HepG2 (cell line): ENCODE results near the gene CDS1. TPM values are rescaled to one million over a fixed set of nuclear protein-coding genes. Genes with fewer than 3 reads are reported as not detected.

Experiments
- AKAP8 ChIP-seq: sonication (generic); formaldehyde crosslinking; IDR thresholded peaks from 2 replicates; pipeline ENCODE4 v1.5.1; 2020; ENCODE audit warnings: mild to moderate bottlenecking, missing genetic modification reagents
- BCL6 ChIP-seq: IDR thresholded peaks from 2 replicates; pipeline ENCODE4 v1.6.1; 2016; ENCODE audit warnings: missing genetic modification reagents, missing compliant biosample characterization
- FOXA3 ChIP-seq: IDR thresholded peaks from 2 replicates; pipeline ENCODE4 v1.6.1; 2016; ENCODE audit warnings: missing genetic modification reagents, missing compliant biosample characterization
- FOXC1 ChIP-seq: sonication (generic); formaldehyde crosslinking; IDR thresholded peaks from 2 replicates; pipeline ENCODE4 v1.8.0; 2022; ENCODE audit warnings: mild to moderate bottlenecking, missing genetic modification reagents, borderline replicate concordance
- FOXP1 ChIP-seq, 2 experiments: fragments of 450-650 bp in 1 of 2; IDR thresholded peaks; 2 replicates each; pipeline ENCODE4 v1.6.1; 2017 to 2018; ENCODE audit warnings: antibody characterized with exemption in 1 of 2
- GATAD2A ChIP-seq: IDR thresholded peaks from 2 replicates; pipeline ENCODE4 v1.6.1; 2016
- HMG20B ChIP-seq: conservative IDR thresholded peaks from 2 replicates; pipeline ENCODE4 v1.6.1; 2016; ENCODE audit warnings: missing genetic modification reagents, missing compliant biosample characterization
- NCOA2 ChIP-seq: sonication (generic); formaldehyde crosslinking; IDR thresholded peaks from 2 replicates; pipeline ENCODE4 v1.8.0; 2022; ENCODE audit warnings: inconsistent platforms
- NCOR1 ChIP-seq: fragments of 200-600 bp; sonication (generic); IDR thresholded peaks from 2 replicates; pipeline ENCODE4 v1.7.0; 2017; ENCODE audit warnings: antibody characterized with exemption, low read length, borderline replicate concordance
- NR2F2 ChIP-seq: IDR thresholded peaks from 2 replicates; pipeline ENCODE4 v1.6.1; 2012; ENCODE audit warnings: low read depth, inconsistent platforms, borderline replicate concordance
- PITX1 ChIP-seq: sonication (generic); formaldehyde crosslinking; IDR thresholded peaks from 2 replicates; pipeline ENCODE4 v1.5.1; 2020; ENCODE audit warnings: mild to moderate bottlenecking, missing genetic modification reagents
- RARA ChIP-seq: IDR thresholded peaks from 2 replicates; pipeline ENCODE4 v1.6.1; 2016; ENCODE audit warnings: missing genetic modification reagents, missing compliant biosample characterization
- SOX5 ChIP-seq: IDR thresholded peaks from 2 replicates; pipeline ENCODE4 v1.6.1; 2016; ENCODE audit warnings: borderline replicate concordance
- SOX6 ChIP-seq, 2 experiments: fragments of 450-650 bp in 1 of 2; sonication (generic) in 1 of 2; formaldehyde crosslinking in 1 of 2; IDR thresholded peaks; 2 replicates each; pipeline versions ENCODE4 v1.4.0 to v1.6.1; 2017 to 2020; ENCODE audit warnings: antibody characterized with exemption in 1 of 2, mild to moderate bottlenecking in 1 of 2, missing genetic modification reagents in 1 of 2
- TEAD3 ChIP-seq: optimal IDR thresholded peaks from 2 replicates; pipeline ENCODE3; 2016; ENCODE audit warnings: borderline replicate concordance
- TFDP2 ChIP-seq: sonication (generic); formaldehyde crosslinking; IDR thresholded peaks from 2 replicates; pipeline ENCODE4 v1.4.0; 2020; ENCODE audit warnings: missing genetic modification reagents
- ZEB1 ChIP-seq: IDR thresholded peaks from 2 replicates; pipeline ENCODE4 v1.6.1; 2012; ENCODE audit warnings: mild to moderate bottlenecking, low read depth, inconsistent platforms; ENCODE audit not compliant: insufficient replicate concordance
- ZGPAT ChIP-seq: IDR thresholded peaks from 2 replicates; pipeline ENCODE4 v1.6.1; 2016; ENCODE audit warnings: mild to moderate bottlenecking
- ZNF160 ChIP-seq: sonication (generic); formaldehyde crosslinking; IDR thresholded peaks from 2 replicates; pipeline ENCODE4 v1.8.0; 2022; ENCODE audit warnings: mild to moderate bottlenecking, inconsistent platforms, missing genetic modification reagents
- ZNF225 ChIP-seq: sonication (generic); formaldehyde crosslinking; IDR thresholded peaks from 2 replicates; pipeline ENCODE4 v1.4.0; 2020; ENCODE audit warnings: mild to moderate bottlenecking, missing genetic modification reagents
- ZNF335 ChIP-seq: sonication (generic); formaldehyde crosslinking; IDR thresholded peaks from 2 replicates; pipeline ENCODE4 v1.4.0; 2020; ENCODE audit warnings: missing genetic modification reagents
- ZNF430 ChIP-seq: sonication (generic); formaldehyde crosslinking; IDR thresholded peaks from 2 replicates; pipeline ENCODE4 v1.9.0; 2021; ENCODE audit warnings: mild to moderate bottlenecking, missing genetic modification reagents
- ZNF609 ChIP-seq: sonication (generic); formaldehyde crosslinking; IDR thresholded peaks from 2 replicates; pipeline ENCODE4 v1.4.0; 2020; ENCODE audit warnings: mild to moderate bottlenecking, missing genetic modification reagents, borderline replicate concordance
- ZNF615 ChIP-seq: sonication (generic); formaldehyde crosslinking; IDR thresholded peaks from 2 replicates; pipeline ENCODE4 v1.5.0; 2020; ENCODE audit warnings: mild to moderate bottlenecking, missing genetic modification reagents, borderline replicate concordance
- polyA plus RNA-seq, 8 experiments: library from polyadenylated mRNA; depleted of rRNA in 3 of 8; stranded (reverse) in 7 of 8; unstranded in 1 of 8; fragments of >200 nt; fragmentation: Illumina TruSeq in 4 of 8; extraction: Trizol in 4 of 8; gene quantifications; 2 replicates each; pipeline versions ENCODE4 v1.2.1 to v1.2.3, GENCODE V29; 2011 to 2016; ENCODE audit warnings: low read depth in 4 of 8, missing spikeins in 1 of 8, mixed read lengths in 1 of 8; ENCODE audit not compliant: insufficient read depth in 1 of 8
- total RNA-seq, 5 experiments: library from RNA; depleted of rRNA; stranded (reverse); fragments of >200 nt; fragmentation: Illumina TruSeq; extraction: Trizol; gene quantifications; 2 replicates each; pipeline ENCODE4 v1.2.3, GENCODE V29; 2016; ENCODE audit warnings: low read depth in 1 of 5

CDS1 gene
- total and polyA plus RNA-seq, 2 of the 13 experiments (the other 11 are each of a cell fraction or from before 2014, with no cell fraction given) = 2.1 to 3.2 TPM

- TF ChIP-seq GATAD2A (peak; percentile 22; the same call in 1 of the 2 replicates), ZNF335 (CRISPR knock-in tag) (no peak), NCOA2 (CRISPR knock-in tag) (peak; percentile 80), FOXP1 (IDR thresholded peaks at IDR 0.05) (no peak), FOXP1 (CRISPR knock-in tag; IDR thresholded peaks at IDR 0.05) (0 out of 2 replicates have a peak, but pooled peaks have one; percentile 58), FOXC1 (no peak), PITX1 (peak; percentile 31; the same call in 1 of the 2 replicates), ZNF615 (CRISPR knock-in tag) (no peak), ZGPAT (CRISPR knock-in tag) (0 out of 2 replicates have a peak, but pooled peaks have one; percentile 19), AKAP8 (CRISPR knock-in tag) (no peak), SOX5 (CRISPR knock-in tag) (peak; percentile 52; the same call in 1 of the 2 replicates), ZNF609 (CRISPR knock-in tag) (peak; percentile 23; the same call in 1 of the 2 replicates), HMG20B (CRISPR knock-in tag) (no peak), ZNF225 (CRISPR knock-in tag) (no peak), TFDP2 (CRISPR knock-in tag) (no peak), ZEB1 (peak; percentile 32), BCL6 (0 out of 2 replicates have a peak, but pooled peaks have one; percentile 12), NCOR1 (peak; percentile 71; the same call in 1 of the 2 replicates), SOX6 (IDR thresholded peaks at IDR 0.05) (no peak), SOX6 (CRISPR knock-in tag; IDR thresholded peaks at IDR 0.05) (peak; percentile 66), ZNF430 (no peak), TEAD3 (CRISPR knock-in tag) (peak; percentile 61), RARA (peak; percentile 56), NR2F2 (peak; percentile 67; the same call in 1 of the 2 replicates), FOXA3 (peak; percentile 29; the same call in 1 of the 2 replicates), ZNF160 (CRISPR knock-in tag) (no peak)
These were observed 78.4 kb downstream of the CDS1 start (continued) for GRCh38 chr4:84661191-84661939.
